Uterus (tissue), 4 donors: ENCODE data around the gene RBMS3. TPM values are rescaled to one million over a fixed set of nuclear protein-coding genes. Genes with fewer than 3 reads are reported as not detected.

Source experiments
- DNase-seq, 2 donors: peaks; one replicate each; pipeline ENCODE4 v3.0.0-alpha.2; 2019 to 2020
- H3K27ac ChIP-seq, 2 donors: fragments of 200-600 bp; sonication (generic); 1 replicate in 1 of 2; 2 replicates in 1 of 2; pipeline ENCODE4 v1.5.1; 2016 to 2018
- H3K27me3 ChIP-seq, 2 donors: fragments of 200-600 bp; sonication (generic); one replicate each; pipeline ENCODE4 v1.5.1; 2018 to 2019; ENCODE audit warnings: control low read depth in 1 of 2
- H3K36me3 ChIP-seq, 2 donors: fragments of 200-600 bp; sonication (generic); one replicate each; pipeline ENCODE4 v1.5.1; 2019; ENCODE audit warnings: control low read depth in 1 of 2
- H3K4me1 ChIP-seq, 2 donors: fragments of 200-600 bp; sonication (generic); one replicate each; pipeline ENCODE4 v1.5.1; 2018 to 2019; ENCODE audit warnings: control low read depth in 1 of 2
- H3K4me3 ChIP-seq, 2 donors: fragments of 200-600 bp; sonication (generic); 1 replicate in 1 of 2; 2 replicates in 1 of 2; pipeline ENCODE4 v1.5.1; 2018 to 2019; ENCODE audit warnings: mild to moderate bottlenecking in 1 of 2
- H3K9me3 ChIP-seq, 2 donors: fragments of 200-600 bp; sonication (generic); one replicate each; pipeline ENCODE4 v1.5.1; 2019; ENCODE audit warnings: control low read depth in 1 of 2
- POLR2A ChIP-seq, 2 donors: fragments of 450-650 bp; IDR thresholded peaks; one replicate each; pipeline ENCODE4 v1.6.1; 2016; ENCODE audit warnings: antibody characterized with exemption in 2 of 2, mild to moderate bottlenecking in 1 of 2, moderate library complexity in 1 of 2
- intact Hi-C: fragments of 100-400 bp; cut with DNase I; formaldehyde crosslinking; loops from one replicate; pipeline ENCODE4 v1.15.1; 2023; ENCODE audit warnings: low total_unique reads
- total RNA-seq, 4 donors: library from RNA; depleted of rRNA in 3 of 4; stranded (reverse); fragments of >200 nt in 3 of 4; gene quantifications; one replicate each; pipeline versions ENCODE4 v1.1.0 to v1.2.4, GENCODE V29; 2014 to 2023
- TF ChIP-seq, protein P1 (sequence below), 4 experiments: fragments of 200-600 bp in 2 of 4; fragments of 450-650 bp in 2 of 4; sonication (generic) in 2 of 4; IDR thresholded peaks; one replicate each; pipeline ENCODE4 v1.5.1; 2016 to 2019; ENCODE audit warnings: antibody characterized with exemption in 4 of 4, mild to moderate bottlenecking in 2 of 4, moderate library complexity in 1 of 4
- donor health status: DM: yes; HTN: yes; CAD: no.

RBMS3 gene
- total RNA-seq, 4 donors from 2014 or later, result 45.9 to 113 (median 75.4) TPM

DNA sequence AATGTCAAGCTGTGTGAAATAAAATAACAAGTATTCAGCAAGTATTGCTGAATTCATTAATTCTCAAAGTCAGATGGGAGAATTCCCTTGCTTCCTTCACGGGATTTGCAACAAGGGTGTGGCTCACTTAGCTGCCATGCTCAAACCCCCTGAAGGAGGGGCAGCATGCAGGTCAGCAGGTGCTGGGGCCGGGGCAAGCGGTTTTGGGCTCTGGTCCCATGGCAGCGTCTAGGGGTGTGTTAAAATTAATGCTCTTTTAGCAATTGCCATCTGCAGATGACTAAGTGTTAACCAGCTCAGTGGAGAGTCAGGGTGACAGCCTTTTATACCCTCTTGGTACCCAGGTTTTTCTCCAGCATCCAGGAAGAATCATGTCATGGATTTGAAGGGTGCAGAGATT, 40.0 kb upstream of the RBMS3 start:
- no peaks in the 10 kb centered on the region for H3K27me3 ChIP-seq
- H3K9me3 ChIP-seq, result no peaks in the 10 kb centered on the region
- H3K4me3 ChIP-seq, result no peak overlapping the region
- H3K4me1 ChIP-seq, result no peaks in the 10 kb centered on the region
- intact Hi-C loops, result no loop called here
- no peak for DNase-seq
- H3K36me3 ChIP-seq, result no peaks in the 10 kb centered on the region
- no peak for TF ChIP-seq POLR2A (IDR thresholded peaks at IDR 0.05)
- TF ChIP-seq, protein P1, sequence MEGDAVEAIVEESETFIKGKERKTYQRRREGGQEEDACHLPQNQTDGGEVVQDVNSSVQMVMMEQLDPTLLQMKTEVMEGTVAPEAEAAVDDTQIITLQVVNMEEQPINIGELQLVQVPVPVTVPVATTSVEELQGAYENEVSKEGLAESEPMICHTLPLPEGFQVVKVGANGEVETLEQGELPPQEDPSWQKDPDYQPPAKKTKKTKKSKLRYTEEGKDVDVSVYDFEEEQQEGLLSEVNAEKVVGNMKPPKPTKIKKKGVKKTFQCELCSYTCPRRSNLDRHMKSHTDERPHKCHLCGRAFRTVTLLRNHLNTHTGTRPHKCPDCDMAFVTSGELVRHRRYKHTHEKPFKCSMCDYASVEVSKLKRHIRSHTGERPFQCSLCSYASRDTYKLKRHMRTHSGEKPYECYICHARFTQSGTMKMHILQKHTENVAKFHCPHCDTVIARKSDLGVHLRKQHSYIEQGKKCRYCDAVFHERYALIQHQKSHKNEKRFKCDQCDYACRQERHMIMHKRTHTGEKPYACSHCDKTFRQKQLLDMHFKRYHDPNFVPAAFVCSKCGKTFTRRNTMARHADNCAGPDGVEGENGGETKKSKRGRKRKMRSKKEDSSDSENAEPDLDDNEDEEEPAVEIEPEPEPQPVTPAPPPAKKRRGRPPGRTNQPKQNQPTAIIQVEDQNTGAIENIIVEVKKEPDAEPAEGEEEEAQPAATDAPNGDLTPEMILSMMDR (IDR thresholded peaks at IDR 0.05), result no peak
- no peak overlapping the region for H3K27ac ChIP-seq

DNA sequence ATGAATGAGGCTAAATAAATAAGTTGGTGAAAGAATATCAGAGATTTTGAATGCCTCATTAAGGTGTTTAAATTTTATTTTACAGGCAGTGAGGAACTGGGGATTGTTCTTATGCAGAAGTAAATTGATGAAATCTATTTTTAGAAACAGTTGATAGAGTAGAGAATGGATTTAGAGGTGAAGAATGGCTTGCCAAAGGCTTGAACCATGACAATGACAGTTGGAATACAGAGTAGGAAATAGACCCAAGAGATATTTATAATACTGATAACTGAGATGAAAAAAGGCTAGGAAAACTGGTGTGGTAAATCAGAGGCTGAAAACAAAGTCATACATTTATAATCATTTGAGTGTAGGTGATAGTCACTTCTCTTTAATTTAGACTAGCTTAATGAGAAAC, 39.0 kb upstream of the RBMS3 start:
- no peaks in the 10 kb centered on the region for H3K9me3 ChIP-seq
- no peak overlapping the region for H3K27ac ChIP-seq
- TF ChIP-seq, protein P1 (IDR thresholded peaks at IDR 0.05), result no peak
- no peak for TF ChIP-seq POLR2A (IDR thresholded peaks at IDR 0.05)
- H3K36me3 ChIP-seq, result no peaks in the 10 kb centered on the region
- no peak overlapping the region for H3K4me3 ChIP-seq
- DNase-seq, result no peak
- H3K4me1 ChIP-seq, result no peaks in the 10 kb centered on the region
- intact Hi-C loops, result no loop called here
- no peaks in the 10 kb centered on the region for H3K27me3 ChIP-seq

GRCh38 chr3:29242296-29242695, 38.6 kb upstream of the RBMS3 start:
- Histone ChIP-seq H3K27me3 (no peaks in the 10 kb centered on the region), H3K36me3 (no peaks in the 10 kb centered on the region), H3K4me3 (no peak overlapping the region), H3K4me1 (no peaks in the 10 kb centered on the region), H3K27ac (no peak overlapping the region), H3K9me3 (no peaks in the 10 kb centered on the region)
- intact Hi-C loops, result no loop called here
- no peak for DNase-seq
- TF ChIP-seq, protein P1 (IDR thresholded peaks at IDR 0.05), result no peak
- no peak for TF ChIP-seq POLR2A (IDR thresholded peaks at IDR 0.05)

GRCh38 chr3:29245441-29245840, 35.4 kb upstream of the RBMS3 start:
- intact Hi-C loops, result no loop called here
- H3K4me1 ChIP-seq, result no peaks in the 10 kb centered on the region
- H3K9me3 ChIP-seq, result no peaks in the 10 kb centered on the region
- H3K36me3 ChIP-seq, result no peaks in the 10 kb centered on the region
- H3K27me3 ChIP-seq, result no peaks in the 10 kb centered on the region
- no peak for DNase-seq
- no peak overlapping the region for H3K27ac ChIP-seq
- TF ChIP-seq, protein P1 (IDR thresholded peaks at IDR 0.05), result no peak
- no peak for TF ChIP-seq POLR2A (IDR thresholded peaks at IDR 0.05)
- H3K4me3 ChIP-seq, result no peak overlapping the region

- no peaks in the 10 kb centered on the region for H3K4me1 ChIP-seq
- no peaks in the 10 kb centered on the region for H3K9me3 ChIP-seq
- H3K4me3 ChIP-seq, result no peak overlapping the region
- intact Hi-C loops, result no loop called here
- no peak for DNase-seq
- no peaks in the 10 kb centered on the region for H3K27me3 ChIP-seq
- no peaks in the 10 kb centered on the region for H3K36me3 ChIP-seq
- no peak overlapping the region for H3K27ac ChIP-seq
- no peak for TF ChIP-seq POLR2A (IDR thresholded peaks at IDR 0.05)
- TF ChIP-seq, protein P1 (IDR thresholded peaks at IDR 0.05), result no peak
Observed at GRCh38 chr3:29247088-29247745, 33.7 kb upstream of the RBMS3 start.
